ENCODE data around the gene STRAP. TPM values are rescaled to one million over a fixed set of nuclear protein-coding genes. Genes with fewer than 3 reads are reported as not detected.

STRAP gene
- total and polyA plus RNA-seq, 8 donors = 36.1 to 52.2 (median 44.9) TPM

- Histone ChIP-seq H3K9me3 (no peaks in the 10 kb centered on the region), H3K36me3 (peaks cover 0 to 24% (median 9%) of the 10 kb centered on the region in 3 donors), H3K4me3 (no peak overlapping the region), H3K4me1 (peaks cover 9 to 24% (median 23%) of the 10 kb centered on the region in 3 donors), H3K27ac (no peak overlapping the region), H3K27me3 (no peaks in the 10 kb centered on the region)
- ATAC-seq = no peak
- intact Hi-C loops (cut with DNase I) = no loop called here
- no peak for FAIRE-seq
- 73 to 75% methylated on average over 5 of the region's 5 CpGs for WGBS, 2 donors
- no peak for DNase-seq
- TF ChIP-seq CTCF (IDR thresholded peaks at IDR 0.05) = no peak
Observed at GRCh38 chr12:15887043-15887817, 5.0 kb downstream of the STRAP start.

DNA sequence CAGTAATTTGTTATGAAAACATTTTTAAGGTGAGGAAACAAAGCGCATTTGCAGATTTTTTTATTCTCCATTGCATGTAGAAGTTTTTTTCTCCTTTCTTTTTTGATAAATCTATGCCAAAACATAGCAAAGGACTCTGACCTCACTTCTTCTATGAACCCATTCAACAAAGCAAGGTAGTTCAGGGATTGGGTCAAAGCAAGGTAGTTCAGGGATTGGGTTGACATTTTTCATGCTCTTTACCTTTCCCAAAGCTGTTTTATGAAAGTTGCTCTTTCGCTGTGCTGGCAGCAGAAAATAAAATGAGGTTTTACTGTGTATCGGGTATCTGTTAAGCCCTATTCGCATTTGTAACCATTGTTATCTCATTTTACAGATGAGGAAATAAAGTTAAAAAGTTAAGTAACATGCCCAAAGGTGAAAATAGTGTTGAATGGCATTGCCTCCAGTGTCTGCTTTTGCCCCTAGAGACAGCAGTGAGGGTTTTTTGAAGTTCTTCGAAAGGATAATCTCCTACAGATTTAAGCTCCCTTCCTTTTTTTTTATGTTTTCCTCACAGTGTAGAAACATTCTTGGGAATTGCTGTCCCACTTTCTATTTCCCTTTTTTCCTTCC is 10.6 kb downstream of the STRAP start:
- Histone ChIP-seq H3K27me3 (no peaks in the 10 kb centered on the region), H3K4me3 (no peak overlapping the region), H3K9me3 (no peaks in the 10 kb centered on the region), H3K36me3 (peaks cover 0 to 52% (median 17%) of the 10 kb centered on the region in 3 donors), H3K4me1 (no peaks in the 10 kb centered on the region), H3K27ac (no peak overlapping the region)
- no peak for DNase-seq
- no peak for FAIRE-seq
- intact Hi-C loops (cut with DNase I) = no loop called here
- WGBS, 2 donors = 78 to 86% methylated on average over 5 of the region's 5 CpGs
- ATAC-seq = no peak
- TF ChIP-seq CTCF (IDR thresholded peaks at IDR 0.05) = no peak

- intact Hi-C loops (cut with DNase I) = no loop called here
- Histone ChIP-seq H3K4me1 (no peaks in the 10 kb centered on the region), H3K9me3 (no peaks in the 10 kb centered on the region), H3K36me3 (peaks cover 0 to 52% (median 17%) of the 10 kb centered on the region in 3 donors), H3K27ac (no peak overlapping the region), H3K27me3 (no peaks in the 10 kb centered on the region), H3K4me3 (no peak overlapping the region)
- TF ChIP-seq CTCF (IDR thresholded peaks at IDR 0.05) = no peak
- no peak for ATAC-seq
- 72 to 82% methylated on average over 3 of the region's 3 CpGs for WGBS, 2 donors
- FAIRE-seq = peak; percentile 99
- no peak for DNase-seq
Observed at GRCh38 chr12:15893260-15893659, 11.1 kb downstream of the STRAP start.

GRCh38 chr12:15896867-15897266 is 14.7 kb downstream of the STRAP start:
- TF ChIP-seq CTCF (IDR thresholded peaks at IDR 0.05) = no peak
- H3K27ac ChIP-seq = no peak overlapping the region
- no peak for ATAC-seq
- H3K36me3 ChIP-seq = peaks cover 0 to 57% (median 8%) of the 10 kb centered on the region in 3 donors
- intact Hi-C loops (cut with DNase I) = no loop called here
- H3K4me1 ChIP-seq = no peaks in the 10 kb centered on the region
- no peak for DNase-seq
- no peaks in the 10 kb centered on the region for H3K27me3 ChIP-seq
- no peak overlapping the region for H3K4me3 ChIP-seq
- FAIRE-seq = no peak
- no peaks in the 10 kb centered on the region for H3K9me3 ChIP-seq
- WGBS, 2 donors = 91 to 92% methylated on average over 1 of the region's 1 CpG

DNA sequence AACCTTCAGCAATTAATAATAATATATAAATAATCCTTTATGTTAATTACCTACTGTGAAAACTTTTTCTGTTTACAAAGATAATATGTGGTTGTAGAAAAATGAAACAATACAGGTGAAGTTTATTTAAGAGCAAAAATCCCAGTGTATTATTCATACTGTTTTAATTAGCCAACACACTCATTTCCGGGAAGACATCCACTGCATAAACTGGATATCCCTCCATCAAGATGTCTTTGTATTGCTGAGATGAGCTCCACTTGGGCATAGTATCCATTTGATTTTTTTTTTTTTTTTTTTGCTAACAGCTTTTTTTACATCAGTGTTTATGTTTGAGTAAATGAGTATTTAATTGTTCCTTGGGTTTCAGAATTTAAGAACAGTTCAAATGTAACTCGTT is 15.2 kb downstream of the STRAP start:
- FAIRE-seq = no peak
- 80 to 89% methylated on average over 2 of the region's 2 CpGs for WGBS, 2 donors
- ATAC-seq = no peak

More for the DNA sequence above, 15.2 kb downstream of the STRAP start:
- no peak overlapping the region for H3K27ac ChIP-seq
- H3K9me3 ChIP-seq = no peaks in the 10 kb centered on the region
- H3K4me1 ChIP-seq = no peaks in the 10 kb centered on the region
- no peak for DNase-seq
- H3K36me3 ChIP-seq = peaks cover 0 to 62% (median 9%) of the 10 kb centered on the region in 3 donors
- no peak overlapping the region for H3K4me3 ChIP-seq
- TF ChIP-seq CTCF (IDR thresholded peaks at IDR 0.05) = no peak
- intact Hi-C loops (cut with DNase I) = no loop called here
- no peaks in the 10 kb centered on the region for H3K27me3 ChIP-seq

Measured in pancreas (tissue), 10 donors.